HG03175 (cell line): ENCODE measurements around the gene CLN6.
"Not testable (repeated sequence)": the region's sequence is repeated elsewhere in the genome, so short reads cannot be mapped to it uniquely, and the experiment has no call there.

ENCODE experiments used
- ATAC-seq: cut with Tn5 transposase; IDR thresholded peaks from one replicate; pipeline ENCODE4 v1.9.1; 2021; ENCODE audit warnings: mild to moderate bottlenecking, moderate library complexity; ENCODE audit not compliant: unreplicated experiment

Gene CLN6

DNA sequence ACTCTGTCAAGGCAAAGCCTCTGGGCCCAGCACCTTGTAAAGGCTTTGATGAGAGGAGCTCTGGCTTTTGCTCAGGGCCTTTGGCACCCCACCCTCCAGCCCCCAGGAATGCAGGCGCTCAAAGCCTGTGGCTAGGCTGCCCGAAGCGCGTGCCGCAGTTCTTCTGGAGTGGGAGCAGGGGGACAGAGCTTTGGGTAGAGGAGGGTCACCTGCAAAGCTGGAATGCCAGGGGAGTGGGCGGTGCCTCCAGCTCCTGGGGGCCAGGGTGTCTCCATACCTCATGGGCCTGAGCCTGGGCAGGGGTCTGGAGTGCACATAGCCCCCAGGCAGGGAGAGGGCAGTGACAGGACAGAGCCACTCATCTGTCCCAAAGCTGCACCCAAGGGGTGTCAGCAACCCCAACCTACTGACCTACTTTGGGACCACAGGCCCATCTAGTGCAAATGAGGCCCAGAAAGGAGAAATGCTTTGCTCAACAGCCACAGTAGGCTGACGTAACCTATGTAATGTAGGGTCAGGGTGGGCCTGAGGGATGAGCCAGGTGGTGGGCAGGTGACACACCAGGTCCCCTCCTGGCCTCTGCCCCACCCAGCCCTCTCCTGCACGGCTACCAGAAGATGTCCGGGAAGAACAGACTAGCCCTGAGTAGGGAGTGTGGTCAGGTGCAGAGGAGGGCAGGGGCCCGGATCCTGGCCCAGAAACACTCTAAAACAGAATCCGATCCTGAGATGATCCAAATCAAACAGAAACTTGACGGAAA lies 22.2 kb downstream of the CLN6 start:
- ATAC-seq, result no peak

DNA sequence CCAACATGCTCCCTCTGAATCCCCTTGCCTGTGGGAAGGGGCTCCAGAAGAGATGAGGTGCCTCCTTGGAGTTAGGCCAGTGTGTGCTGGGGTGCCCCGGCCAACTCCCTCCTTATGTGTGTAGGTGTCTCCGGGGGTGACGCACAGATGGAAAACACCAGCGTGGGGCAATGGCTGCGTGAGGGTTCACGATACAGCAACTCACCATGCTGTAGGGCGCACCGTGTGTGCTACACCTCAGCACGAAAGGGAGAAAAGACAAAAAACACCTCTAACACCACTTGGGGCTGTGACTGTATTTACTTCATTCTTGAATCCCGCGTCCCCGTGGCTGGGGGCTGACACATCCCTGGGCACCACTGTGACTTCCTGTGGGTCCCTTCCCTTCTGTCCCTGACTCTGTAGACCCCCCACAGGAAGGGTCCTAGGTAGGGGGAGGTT lies 22.8 kb downstream of the CLN6 start:
- ATAC-seq, result no peak

DNA sequence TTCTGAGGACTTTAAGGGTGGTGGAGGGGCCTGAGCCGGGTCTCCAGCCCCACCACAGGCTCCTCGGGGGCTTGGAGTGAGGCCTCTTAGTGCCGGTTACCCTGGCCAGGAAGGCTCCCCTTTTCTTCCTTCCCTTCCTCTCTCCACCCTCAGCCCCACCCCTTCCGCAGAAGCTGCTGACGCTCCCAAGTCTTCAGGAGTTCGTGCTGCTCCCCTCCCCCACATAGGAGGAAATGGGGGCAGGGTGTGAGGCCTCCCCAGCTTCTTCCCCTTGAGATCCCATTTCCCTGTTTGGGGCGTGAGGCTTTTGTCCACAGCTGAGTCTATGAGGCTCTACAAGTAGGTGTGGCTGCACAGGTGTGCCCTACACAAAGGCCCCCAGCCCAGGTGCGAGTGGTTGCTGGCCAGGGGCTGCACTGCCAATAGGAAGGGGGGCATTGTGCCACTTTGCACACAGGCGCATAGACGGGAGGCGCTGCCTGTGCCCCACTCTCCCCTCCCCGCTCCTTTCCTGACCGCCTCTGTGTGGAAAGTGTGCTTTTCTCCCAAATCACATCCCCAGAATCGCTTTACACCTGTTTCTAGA lies 23.5 kb downstream of the CLN6 start:
- ATAC-seq, result no peak

DNA sequence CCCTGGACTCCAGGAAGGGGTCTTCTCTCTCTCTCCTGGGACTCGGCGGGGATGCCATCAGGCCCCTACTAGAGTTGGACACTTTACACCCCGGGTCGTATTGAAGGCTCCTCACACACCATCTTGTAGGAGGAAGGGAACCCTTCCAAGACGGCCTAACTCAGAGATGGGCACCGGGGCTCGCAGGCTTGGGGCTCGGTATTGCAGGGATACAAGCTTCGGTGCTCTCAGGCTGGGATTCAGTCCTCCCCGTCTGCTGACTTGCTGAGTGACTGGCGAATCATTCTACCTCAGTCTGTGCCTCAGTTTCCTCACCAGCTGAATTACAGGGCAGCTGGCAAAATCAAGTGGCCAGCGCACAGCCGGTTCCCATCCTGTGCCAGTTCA lies 24.0 kb downstream of the CLN6 start:
- ATAC-seq, result no peak

DNA sequence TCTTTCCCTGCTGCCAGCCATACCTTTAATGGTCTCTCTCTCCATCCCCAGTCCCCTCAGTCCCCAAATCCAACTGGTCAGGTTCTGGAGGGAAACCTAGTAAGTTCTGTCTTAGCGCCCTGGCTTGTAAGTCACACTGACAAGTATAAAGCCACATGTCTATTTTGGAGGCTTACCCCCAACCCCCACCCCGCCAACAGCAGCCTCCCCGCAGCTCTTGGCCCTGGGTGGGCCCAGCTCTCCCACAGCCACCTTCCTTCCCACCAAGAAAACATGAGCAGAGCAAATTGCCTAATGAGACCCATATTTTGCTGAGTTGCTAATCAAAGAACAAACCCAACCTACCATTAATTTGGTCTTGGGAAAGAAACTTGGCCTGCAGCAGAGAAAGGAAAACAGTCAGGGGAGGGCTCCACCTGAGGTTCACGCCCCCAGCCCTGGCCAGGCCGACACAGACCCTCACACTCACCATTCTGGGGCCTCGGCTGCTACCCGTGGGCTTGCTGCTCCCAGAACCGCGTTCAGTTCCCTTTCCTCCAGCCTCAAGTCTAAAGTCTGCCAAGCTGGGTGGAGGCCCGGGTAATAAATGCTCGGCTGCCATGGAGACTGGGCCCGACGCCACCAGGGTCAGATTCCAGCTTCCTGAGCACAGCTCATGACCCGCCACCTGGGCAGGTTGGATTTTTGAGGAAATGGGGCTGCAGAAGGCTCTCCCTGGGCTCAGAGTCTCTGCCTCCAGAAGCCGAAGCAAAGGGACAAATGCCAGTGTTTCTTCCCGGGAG lies 24.6 kb downstream of the CLN6 start, which contains the start of gene CALML4:
TSS of gene CALML4 (minus strand) at position 557 of the 782 bp plus-strand sequence. CDS start at position 472, 85 bp downstream.
- ATAC-seq, result no peak

DNA sequence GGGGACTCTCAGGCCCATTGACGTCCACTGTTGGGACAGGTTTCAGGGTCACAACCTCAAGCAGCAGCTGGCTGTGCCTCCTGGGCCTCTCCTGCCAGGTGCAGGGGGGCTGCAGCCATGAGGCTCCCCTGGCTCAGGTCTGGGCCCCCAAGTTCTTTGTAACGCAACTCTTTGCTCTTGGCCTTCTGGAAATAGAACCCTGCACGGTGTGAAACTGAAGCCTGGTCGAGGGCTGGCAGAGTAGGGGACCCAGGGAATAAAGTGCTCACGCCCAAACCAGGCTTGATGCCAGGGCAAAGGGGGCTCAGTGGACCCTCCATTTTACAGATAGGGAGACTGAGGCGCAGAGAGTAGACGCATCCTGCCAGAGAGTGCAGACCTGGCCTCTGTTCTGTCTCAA lies 25.2 kb downstream of the CLN6 start:
- ATAC-seq, result no peak

DNA sequence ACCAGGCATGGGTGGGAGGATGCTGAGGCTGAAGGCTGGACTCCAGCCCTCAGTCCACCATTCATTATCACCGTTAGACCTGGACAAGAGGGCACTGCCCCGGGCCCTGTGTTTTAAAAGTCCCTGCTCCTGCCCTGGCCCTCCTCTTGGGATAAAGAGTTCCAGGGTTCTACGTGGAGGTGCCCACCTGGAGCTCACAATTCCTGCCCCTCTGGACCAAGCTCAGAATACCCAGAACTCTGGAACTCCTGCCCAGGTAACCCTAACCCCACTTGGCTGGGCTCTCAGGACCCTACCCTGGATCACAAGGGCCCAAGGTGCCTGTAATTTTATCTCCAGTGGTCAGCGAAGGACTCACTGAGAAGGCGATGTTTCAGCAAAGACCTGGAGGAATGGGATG lies 25.6 kb downstream of the CLN6 start:
- no peak for ATAC-seq

DNA sequence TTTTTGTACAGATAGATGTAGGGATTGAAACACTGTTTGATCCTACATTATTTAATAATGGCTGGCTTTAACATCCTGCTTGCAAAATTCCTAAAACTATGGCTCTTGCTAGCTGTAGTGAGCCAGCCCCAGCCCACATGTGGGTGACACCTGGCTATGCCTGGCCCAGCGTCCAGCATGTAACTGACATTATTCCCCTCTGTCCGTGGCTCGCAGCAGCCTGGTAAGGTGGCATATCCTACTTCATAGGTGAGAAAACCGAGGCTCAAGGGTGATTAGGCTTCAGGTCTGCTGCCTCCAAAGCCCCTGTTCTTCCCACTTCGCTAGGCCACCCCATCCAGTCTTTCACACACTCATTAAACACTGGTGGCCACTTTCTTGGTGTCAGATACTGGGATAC lies 26.0 kb downstream of the CLN6 start:
- ATAC-seq, result no peak

DNA sequence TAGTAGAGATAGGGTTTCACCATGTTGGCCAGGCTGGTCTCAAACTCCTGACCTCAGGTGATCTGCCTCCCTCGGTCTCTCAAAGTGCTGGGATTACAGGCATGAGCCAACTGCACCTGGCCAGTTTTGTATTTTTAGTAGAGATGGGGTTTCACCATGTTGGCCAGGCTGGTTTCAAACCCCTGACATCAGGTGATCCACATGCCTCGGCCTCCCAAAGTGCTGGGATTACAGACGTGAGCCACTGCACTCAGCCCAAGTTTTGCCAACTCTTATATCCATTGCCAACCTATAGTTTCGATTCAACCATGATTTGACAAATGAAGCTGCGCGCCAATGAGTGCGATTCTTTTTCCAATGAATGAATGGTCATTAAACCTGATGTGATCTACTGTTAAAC lies 26.5 kb downstream of the CLN6 start:
- not testable (repeated sequence) for ATAC-seq

DNA sequence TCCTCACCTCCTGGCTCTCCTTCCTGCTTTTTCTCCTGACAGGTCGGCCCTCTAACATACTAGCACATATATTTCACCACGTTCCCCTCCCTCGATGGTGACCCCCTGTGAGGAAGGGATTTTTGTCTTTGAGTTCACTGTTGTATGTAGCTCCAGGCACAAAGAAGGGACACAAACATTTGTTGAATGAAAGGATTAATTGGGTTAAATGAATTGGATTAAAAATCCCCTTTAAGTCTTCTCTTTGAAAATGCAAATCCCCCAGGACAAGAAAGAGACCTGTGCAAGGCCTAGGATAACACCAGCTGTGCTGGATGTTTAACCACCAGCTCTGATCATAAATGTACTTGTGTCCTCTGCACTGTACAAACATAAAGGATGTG lies 27.7 kb downstream of the CLN6 start:
- ATAC-seq, result no peak

DNA sequence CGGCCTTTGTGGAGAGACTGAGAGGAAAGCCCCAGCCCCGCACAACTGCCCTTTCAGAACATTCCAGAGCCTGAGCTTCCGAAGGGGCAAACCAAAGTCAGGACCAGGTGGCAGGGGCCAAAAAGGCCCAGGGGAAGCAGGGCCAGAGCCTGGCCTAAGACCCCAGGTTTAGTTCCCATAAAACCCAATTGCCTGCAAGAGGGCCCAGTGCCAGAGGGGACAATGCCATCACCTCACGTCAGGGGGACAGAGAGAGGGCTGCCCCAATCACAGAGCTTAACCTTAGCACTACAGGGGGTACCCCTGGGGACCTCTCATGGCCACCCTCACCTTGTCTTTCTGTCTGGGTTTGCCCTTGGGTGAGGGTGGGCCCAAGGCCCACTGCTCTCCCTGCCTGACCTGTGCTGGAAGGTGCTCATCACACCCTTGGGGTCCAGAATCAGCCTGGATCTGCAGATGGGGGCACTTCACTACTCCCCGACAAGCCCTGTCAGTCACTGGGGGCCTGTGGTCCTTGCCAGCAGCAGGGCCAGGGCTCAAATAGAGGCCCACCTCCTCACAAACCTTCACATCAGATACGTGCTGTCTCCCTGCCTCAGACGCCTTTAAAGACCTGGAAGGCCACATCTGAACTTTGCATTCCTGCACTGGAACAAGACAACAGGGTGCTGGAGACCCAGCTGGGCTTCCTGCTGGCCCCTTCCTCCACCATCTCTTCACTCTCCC lies 28.2 kb downstream of the CLN6 start:
- no peak for ATAC-seq

DNA sequence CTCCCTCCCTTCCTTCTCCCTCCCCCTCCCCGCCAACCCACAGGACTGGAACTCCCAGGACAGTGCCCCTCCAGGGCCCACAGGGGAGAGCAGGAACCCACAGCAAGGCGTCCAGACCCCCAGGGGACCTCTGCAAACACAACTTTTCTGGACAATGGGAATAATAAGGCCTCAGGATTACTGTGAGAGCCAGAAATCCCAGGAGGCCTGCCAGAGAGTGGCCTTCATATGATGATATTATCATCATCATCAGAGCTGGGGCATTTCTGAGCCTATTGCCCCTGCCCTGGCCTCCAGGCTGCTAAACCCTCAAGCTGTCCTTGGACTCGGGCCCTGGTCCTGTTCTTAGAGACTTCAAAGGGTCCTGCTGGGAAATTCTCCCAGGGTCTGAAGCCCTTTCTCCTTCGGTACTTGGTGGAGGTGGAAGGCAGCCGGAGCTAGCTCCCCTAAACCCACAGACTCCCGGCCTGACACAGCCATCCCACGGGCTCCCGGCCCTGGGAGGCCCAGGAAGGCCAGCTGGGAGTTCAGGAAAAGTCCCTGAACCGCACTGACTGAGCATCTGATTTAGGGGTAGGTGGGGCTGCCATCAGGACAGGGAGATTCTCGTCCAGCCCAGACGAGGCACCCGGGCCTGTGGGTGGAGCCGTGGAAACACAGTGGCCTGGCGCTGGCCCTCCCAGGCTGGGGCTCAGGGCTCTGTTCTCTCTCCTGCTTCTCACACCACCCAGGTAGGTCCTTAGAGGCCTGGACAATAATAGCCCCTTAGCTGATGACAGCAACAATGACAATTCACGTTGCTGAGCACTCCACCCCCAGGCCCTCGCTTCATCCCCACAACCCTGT lies 29.3 kb downstream of the CLN6 start:
- ATAC-seq, result no peak

DNA sequence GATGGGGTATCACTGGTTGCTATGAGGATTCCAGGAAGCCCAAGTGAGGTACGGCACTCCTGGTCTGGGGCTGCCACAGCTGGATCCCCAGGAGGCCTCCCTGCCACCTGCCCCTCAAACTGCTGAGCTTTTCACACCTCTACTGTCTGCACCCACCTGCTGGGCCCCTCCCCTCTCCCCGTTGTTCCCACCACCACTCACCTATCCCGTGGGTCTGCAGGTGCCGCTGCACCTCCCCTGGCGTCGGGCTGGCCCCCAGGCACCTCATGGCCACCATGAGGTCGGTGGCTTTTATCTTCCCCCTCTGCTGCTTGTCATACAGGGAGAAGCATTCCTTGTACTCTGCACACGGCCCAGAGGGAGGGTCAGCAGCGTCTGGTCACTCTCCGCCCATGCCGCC lies 30.2 kb downstream of the CLN6 start:
- ATAC-seq, result no peak

DNA sequence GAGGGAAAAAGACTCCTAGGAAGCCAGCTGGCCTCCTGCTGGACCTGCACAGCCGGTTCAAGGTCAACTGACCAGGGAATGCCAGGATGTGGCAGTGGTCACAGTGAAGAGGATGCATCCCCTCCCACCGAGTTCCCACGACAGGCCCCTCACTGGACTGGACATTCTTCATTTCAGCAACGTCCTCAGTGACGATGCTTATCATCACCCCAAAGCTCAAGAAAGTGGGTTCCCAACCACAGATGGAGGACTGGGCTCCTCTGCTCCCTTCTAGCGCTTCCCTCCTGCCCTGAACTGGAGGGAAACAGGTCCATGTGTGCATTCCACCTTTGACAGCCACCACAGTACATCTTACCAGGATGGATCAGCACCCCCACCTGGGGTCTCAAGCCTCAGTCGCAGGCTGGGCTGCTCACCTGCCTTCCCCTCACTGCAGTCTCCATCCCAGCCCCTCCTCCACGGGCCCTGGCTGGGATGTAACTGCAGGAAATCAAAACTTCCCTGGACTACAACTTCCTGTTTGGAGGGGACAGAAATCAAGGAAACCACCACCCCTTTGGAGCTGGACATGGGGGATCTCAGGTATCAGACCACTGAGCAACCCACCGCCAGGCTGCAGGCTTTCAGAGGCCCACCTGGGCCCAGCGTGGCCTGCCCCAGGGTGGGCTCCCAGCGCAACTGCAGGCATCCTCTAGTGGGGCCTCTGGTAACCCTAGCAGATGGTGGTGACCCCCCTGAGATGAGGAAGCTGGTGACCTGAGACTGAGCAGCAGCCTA lies 31.7 kb downstream of the CLN6 start:
- ATAC-seq, result no peak

DNA sequence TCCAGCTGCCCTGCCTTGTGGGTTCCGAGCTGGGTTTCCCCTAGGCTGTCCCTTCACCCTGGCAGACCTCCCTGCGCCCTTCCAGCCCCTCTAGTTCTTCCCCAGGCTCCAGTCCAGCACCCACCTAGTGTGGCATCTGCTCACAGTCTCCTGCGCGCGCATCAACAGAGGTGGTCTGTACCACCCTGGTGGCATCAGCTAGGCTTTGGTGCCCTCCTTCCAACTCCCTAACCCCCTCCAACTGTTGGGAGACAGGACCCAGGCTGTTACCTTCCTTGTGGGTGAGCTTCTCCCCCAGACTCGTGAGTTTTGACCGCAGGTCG lies 32.4 kb downstream of the CLN6 start:
- ATAC-seq, result no peak

DNA sequence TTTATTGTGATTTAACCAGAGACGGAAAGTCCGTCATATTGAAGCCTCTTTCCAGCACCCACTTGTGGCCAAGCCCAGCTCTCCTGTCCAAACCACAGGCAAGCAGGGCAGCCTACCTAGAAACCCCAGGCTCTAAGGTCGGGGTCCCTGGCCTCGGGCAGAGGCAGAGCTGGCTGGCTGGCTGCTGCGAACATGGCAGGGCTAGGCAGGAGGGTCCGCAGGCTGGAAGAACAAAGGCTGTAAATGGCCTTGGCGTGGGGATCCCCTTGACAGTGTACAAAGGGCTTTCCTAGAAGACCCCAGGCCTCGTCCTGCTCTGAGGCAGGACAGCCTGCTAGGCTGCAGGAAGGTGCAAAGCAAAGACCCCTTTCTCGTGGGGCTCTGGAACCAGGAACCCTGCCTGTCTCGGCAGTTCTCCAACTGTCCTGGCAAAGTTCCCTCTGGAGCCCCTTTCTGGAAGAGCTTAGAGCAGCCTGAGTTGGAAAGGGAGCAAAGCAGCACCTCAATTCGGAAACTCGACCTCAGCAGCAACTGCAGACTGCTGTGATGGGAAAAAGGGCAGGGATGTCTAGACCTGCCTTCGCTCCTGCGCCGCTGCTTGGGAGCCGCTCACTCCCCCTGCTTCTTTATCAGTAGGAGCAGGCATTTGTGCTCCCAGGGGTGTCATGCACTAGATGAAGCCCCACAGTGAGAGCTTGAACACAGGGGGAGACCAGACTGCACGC lies 32.9 kb downstream of the CLN6 start:
- ATAC-seq, result no peak

DNA sequence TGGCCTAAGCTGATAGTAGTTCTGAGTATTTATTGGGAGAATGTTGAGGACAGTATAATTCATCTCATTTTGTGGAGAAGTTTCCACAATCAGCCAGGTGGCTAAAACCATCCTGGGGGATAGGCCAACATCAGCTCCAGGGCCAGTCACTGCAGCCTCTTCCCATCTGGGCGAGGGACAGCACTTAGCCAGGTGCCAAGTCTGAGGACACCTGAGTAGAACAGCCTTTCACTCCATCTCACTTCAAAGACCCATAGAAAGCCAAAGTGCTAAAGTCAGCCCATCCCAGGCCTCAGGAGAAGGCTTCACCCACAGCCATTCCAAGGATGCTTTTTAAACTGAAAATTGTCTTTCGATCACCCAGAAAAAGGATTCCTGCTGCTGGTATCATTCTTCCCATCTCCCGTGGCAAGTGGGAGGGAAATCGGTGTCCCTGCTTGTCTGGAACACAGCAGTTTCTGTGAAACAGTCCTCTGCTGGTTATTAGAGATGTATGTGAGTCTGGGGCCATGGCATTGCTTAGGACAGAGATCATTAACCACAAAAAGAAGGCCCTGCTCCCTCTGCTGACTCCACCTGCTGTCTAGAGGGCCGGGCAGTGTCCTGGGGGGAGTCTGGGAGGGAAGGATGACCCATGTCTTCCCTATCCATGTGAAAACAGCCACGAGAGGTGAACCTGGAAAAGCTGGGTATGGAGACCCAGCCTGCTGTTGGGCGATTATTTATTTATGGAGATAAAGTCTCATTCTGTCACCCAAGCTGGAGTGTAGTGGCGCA lies 34.0 kb downstream of the CLN6 start:
- no peak for ATAC-seq

DNA sequence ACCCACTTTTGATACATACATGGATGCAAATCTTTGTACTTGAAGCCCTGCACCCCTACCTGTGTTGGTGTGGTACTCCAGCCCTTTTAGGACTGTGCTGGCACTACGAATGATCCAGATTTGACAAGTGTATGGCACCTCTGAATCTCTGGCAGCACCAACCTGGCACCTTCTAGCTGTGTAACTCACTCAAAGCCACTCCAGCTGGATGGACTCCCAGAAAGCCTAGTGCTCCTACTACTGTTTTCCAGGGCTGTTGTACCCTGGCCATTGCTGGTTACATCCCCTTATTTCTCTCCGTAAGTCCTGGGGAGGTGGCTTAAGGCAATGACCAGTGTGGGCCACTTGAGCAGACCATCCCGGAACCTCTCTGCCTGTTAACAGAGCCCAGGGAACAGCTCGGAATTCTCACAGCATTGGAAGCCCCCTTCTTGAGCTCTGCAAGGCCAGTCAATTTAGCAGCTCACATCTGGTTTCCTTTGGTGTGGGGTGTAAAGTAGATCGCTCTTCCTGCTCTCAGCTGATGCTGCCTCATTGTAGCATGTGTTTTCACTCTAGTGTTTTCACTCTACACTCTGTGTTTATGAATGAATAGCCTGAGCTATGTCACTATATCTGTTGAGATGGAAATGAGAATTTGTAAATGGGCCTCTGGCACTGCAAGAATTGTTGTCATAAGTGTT lies 36.6 kb downstream of the CLN6 start:
- ATAC-seq, result no peak
